ENCODE results near the gene CTSS. TPM values are rescaled to one million over a fixed set of nuclear protein-coding genes. Genes with fewer than 3 reads are reported as not detected.
A peak's percentile ranks its signal among the peaks of the same experiment; 100 is the strongest.

The CTSS gene
- 10 to 100 TPM; 39.4 to 45.5 TPM for total RNA-seq

DNA sequence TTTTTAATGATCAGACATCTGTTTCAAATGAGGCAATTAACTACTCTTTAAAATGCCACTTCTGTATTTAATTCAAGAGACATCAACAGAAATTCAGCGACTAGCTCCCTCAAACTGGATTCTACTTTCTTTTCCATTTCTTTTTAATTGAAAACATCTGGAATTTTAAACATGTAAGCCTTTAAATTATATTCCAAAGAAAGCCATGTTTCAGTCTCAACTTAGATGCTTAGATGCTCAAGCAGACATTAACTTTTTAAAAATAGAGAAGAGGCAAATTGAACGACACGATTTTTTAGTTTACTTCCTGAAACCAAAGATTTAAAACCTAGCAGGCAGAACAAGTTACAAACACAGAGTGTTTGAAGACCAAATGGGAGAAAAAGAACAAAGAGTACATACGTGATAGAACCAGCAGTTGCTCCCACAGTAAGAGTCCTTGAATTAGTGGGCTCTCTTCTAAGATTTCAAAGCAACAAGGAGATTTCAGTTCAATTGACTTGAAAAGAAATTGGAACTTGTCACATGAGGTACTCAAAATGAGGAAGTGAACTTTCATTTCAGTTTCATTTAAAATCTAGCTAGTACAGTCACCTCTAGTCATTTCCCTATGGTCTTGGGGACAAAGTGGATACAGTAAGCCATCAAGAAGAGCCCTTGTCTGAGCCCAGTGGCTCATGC is at the start of gene CTSS:
Gene CTSS (minus strand): TSS at position 483 of the 681 bp plus-strand sequence. CDS start 1,015 bp downstream, outside the sequence.
- Mint-ChIP-seq H3K4me1 (ENCODE audit: low read depth) (peaks cover 45% of the 10 kb centered on the region), H3K36me3 (peaks cover 5% of the 10 kb centered on the region), H3K27me3 (no peaks in the 10 kb centered on the region), H3K4me3 (peak within 1 kb of the TSS; percentile 88), H3K27ac (peak within 1 kb of the TSS; percentile 88), H3K9me3 (peaks cover 2% of the 10 kb centered on the region)
- CTCF ChIA-PET, result interaction anchor here (1.7 kb wide), 1 partner anchor 13 kb away, joined by 6 read pairs; no protein-coding TSS in a partner anchor
- POLR2A ChIA-PET, result interaction anchor here (1.4 kb wide), 1 partner anchor 136 kb away, joined by 6 read pairs; the partner anchor contains the start of gene ENSA
- DNase-seq, result no peak
- intact Hi-C loops (cut with micrococcal nuclease), result loop anchor here (1.0 to 10.0 kb wide), 6 partner anchors 71 to 212 kb away; partner anchors contain the start of genes ENSA and GOLPH3L

DNA sequence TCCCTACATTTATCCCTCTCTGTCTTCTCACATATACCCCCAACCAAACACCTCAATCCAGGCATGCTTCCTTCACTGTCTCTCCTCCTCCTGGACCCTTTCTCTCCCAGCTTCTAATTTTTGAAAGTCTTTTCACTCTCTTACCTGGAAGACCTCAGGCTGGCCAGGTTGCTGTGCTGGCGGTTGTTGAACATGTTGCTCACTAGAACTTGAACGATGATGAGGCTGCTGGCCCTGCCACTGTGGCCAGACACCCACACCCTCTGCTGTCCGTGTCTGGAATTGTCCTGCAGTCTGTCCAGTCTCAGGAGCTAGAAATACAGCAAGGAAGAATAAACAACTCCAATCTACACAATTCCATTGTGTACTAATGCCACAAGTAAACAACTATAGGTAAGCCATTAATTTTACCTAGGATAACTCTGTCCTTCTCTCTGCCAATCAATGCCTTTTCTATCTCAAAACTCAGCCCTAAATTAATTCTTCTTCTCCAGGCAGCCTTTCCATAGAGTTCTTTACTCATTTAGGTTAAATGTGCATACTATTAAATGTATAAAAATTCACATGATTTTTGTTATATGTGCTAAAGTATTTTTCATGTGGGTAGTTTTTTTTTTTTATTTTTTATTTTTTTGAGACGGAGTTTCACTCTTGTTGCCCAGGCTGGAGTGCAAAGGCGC is 47.6 kb upstream of the CTSS start:
- Mint-ChIP-seq H3K9me3 (no peaks in the 10 kb centered on the region), H3K4me1 (ENCODE audit: low read depth) (no peaks in the 10 kb centered on the region), H3K36me3 (peaks cover 13% of the 10 kb centered on the region), H3K27me3 (no peaks in the 10 kb centered on the region), H3K4me3 (no peak overlapping the region), H3K27ac (no peak overlapping the region)
- POLR2A ChIA-PET, result no interaction called here
- CTCF ChIA-PET, result interaction anchor here (1.0 kb wide), 1 partner anchor 252 kb away, joined by 3 read pairs; no protein-coding TSS in a partner anchor
- intact Hi-C loops (cut with micrococcal nuclease), result loop anchor here (10.0 kb wide), 1 partner anchor 58 kb away; no protein-coding TSS in a partner anchor
- DNase-seq, result peak; percentile 38

DNA sequence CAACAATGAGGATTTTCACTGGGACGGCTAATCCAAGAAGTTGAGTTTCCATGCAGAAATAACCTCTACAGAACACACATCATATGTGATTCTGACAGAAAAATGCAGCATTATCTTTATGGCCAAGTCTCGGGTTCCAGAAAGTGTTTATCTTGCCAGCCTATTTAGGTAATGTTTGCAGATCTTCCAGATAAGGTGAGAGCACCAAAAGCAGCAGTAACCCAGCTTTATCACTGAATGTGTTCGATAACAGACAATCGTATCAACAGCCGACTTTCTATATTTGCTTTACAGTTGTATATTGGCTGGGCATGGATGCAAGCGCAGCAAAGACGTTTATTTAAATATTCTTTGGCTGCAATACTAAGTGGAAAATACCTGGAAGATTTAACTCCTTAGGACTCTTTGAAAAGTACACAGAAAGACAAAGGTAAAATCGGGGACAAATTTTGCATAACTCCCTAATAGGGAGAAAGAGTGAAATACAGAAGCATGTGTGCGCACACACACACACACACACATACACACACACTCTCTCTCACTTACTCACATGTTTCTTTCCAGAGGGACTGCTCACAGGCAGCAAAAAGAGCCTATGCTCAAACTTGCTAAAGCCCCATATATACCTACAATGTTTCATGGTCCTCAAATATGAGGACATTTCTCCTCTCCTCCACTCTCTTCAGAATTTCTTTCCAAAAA is 45.5 kb upstream of the CTSS start:
- no peak for DNase-seq
- ChIA-PET CTCF (interaction anchor here (1.0 kb wide), 1 partner anchor 9 kb away, joined by 3 read pairs; no protein-coding TSS in a partner anchor), POLR2A (no interaction called here)
- intact Hi-C loops (cut with micrococcal nuclease), result loop anchor here (10.0 kb wide), 1 partner anchor 56 kb away; no protein-coding TSS in a partner anchor
- no peaks in the 10 kb centered on the region for H3K9me3 Mint-ChIP-seq
- H3K36me3 Mint-ChIP-seq, result peaks cover 4% of the 10 kb centered on the region
- H3K27me3 Mint-ChIP-seq, result no peaks in the 10 kb centered on the region
- H3K4me1 Mint-ChIP-seq (ENCODE audit: low read depth), result peaks cover 7% of the 10 kb centered on the region
- no peak overlapping the region for H3K27ac Mint-ChIP-seq
- H3K4me3 Mint-ChIP-seq, result no peak overlapping the region

DNA sequence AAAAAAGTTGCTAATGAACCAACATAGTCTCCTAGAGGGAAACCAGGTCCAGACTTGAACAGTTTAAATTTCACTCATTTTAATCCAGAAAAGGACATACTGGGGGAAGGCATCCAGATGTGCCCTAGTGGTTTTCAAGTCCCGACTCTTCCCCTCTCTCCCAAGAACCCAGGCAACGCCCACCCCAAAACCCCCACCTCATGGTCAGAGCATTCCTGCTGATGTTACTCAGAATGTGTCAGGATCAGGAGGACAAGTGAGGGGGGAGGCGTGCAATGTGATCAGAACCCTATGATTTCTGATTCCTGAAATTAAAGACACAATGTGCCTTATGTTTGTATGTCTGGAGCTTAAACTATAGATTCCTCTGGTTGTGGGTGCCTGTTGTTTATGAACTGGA is 44.1 kb upstream of the CTSS start:
- ChIA-PET CTCF (no interaction called here), POLR2A (no interaction called here)
- Mint-ChIP-seq H3K4me3 (no peak overlapping the region), H3K36me3 (peaks cover 4% of the 10 kb centered on the region), H3K9me3 (no peaks in the 10 kb centered on the region), H3K27me3 (no peaks in the 10 kb centered on the region), H3K4me1 (ENCODE audit: low read depth) (peaks cover 7% of the 10 kb centered on the region), H3K27ac (no peak overlapping the region)
- intact Hi-C loops (cut with micrococcal nuclease), result loop anchor here (10.0 kb wide), 1 partner anchor 55 kb away; no protein-coding TSS in a partner anchor
- DNase-seq, result no peak

DNA sequence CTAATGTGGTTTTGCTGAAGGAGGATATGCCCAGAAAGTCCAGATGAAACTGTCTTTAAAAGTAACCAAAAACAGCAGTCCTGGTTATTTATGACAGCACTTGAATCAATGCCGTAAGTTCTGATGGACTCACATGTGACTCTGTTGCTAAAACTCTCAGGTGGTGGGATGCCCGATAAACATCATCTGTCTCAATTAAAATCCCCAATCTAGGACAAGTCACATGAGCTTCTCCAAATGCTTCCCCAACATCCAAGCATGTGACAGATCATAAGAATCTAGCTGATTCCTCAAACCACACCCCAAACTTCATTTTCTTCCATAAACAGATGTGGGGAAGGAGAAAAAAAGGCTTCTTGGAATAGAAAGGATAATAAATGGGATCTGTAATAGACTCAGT is 43.3 kb upstream of the CTSS start:
- peaks cover under 1% of the 10 kb centered on the region for H3K36me3 Mint-ChIP-seq
- intact Hi-C loops (cut with micrococcal nuclease), result no loop called here
- ChIA-PET CTCF (no interaction called here), POLR2A (no interaction called here)
- H3K9me3 Mint-ChIP-seq, result no peaks in the 10 kb centered on the region
- no peak overlapping the region for H3K4me3 Mint-ChIP-seq
- H3K27ac Mint-ChIP-seq, result no peak overlapping the region
- H3K27me3 Mint-ChIP-seq, result no peaks in the 10 kb centered on the region
- DNase-seq, result no peak
- peaks cover 7% of the 10 kb centered on the region for H3K4me1 Mint-ChIP-seq (ENCODE audit: low read depth)

DNA sequence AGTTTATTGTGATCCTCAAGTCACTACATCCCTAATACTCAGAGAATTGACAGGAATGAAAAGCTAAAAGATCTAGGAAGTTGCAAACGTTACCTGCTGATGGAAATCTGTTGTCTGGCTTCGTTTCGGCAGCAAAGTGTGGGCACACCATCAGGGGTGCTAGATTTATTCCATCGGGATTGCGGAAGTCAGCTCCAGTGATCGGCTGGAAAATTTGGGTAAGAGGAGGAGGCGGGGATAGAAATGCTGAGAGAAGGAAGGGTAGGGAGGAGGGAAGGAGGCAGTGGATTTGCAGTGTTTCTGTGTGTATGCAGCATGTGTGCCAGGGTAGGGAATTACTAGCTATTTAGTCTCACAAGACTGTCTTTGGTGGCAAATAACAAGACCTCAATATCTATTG is 42.5 kb upstream of the CTSS start, which contains the start of gene CTSK:
Gene CTSK (minus strand): TSS at position 140 of the 400 bp plus-strand sequence. CDS start 1,455 bp downstream, outside the sequence.
- no peak within 1 kb of the TSS for H3K4me3 Mint-ChIP-seq

DNA sequence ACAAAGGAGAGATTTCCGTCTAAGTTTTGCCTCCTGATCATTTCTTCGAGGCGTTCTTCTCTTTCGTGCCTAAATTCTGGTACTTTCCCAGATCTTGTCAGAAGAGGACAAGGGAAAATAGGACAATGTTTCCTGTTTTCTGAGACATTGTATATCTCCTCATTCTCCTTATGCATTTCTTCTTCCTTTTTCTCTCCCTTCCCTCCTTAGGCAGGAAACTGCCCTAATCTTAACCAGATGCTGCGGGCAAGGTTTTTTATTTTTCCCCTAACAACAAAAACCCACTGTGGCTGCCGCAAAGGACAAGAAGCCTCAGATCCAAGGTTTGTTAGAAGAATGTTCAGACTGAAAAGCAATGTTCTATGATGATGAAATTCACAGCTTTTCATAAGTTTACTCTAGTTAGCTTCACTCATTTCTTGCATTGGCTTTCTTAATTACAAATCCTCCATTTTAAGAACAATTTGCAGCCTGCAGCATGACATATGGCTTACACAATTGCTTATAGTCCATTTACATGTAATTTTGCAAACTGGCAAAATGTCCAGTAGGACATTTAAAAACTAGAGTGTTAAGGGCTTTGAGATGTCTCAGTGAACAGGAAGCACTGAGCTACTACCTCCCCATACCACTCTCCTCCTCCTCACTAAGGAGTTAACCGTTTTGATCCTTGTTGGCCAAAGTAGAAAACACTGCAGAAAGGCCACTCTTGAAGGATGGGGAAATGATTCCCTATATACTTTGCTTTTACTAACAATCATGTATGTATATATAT is 41.9 kb upstream of the CTSS start:
- no peaks in the 10 kb centered on the region for H3K27me3 Mint-ChIP-seq
- H3K4me3 Mint-ChIP-seq, result no peak overlapping the region
- CTCF ChIA-PET, result interaction anchor here (1.0 to 1.5 kb wide), 2 partner anchors 10 to 115 kb away, joined by 3 to 4 read pairs; no protein-coding TSS in a partner anchor
- no peak for DNase-seq
- POLR2A ChIA-PET, result no interaction called here
- H3K9me3 Mint-ChIP-seq, result no peaks in the 10 kb centered on the region
- H3K36me3 Mint-ChIP-seq, result no peaks in the 10 kb centered on the region
- H3K4me1 Mint-ChIP-seq (ENCODE audit: low read depth), result peaks cover 7% of the 10 kb centered on the region
- intact Hi-C loops (cut with micrococcal nuclease), result no loop called here
- H3K27ac Mint-ChIP-seq, result no peak overlapping the region

More for the DNA sequence above, 42.5 kb upstream of the CTSS start, which contains the start of gene CTSK:
- no peak within 1 kb of the TSS for H3K27ac Mint-ChIP-seq
- H3K36me3 Mint-ChIP-seq, result no peaks in the 10 kb centered on the region
- POLR2A ChIA-PET, result no interaction called here
- peaks cover 7% of the 10 kb centered on the region for H3K4me1 Mint-ChIP-seq (ENCODE audit: low read depth)
- intact Hi-C loops (cut with micrococcal nuclease), result no loop called here
- H3K9me3 Mint-ChIP-seq, result no peaks in the 10 kb centered on the region
- H3K27me3 Mint-ChIP-seq, result no peaks in the 10 kb centered on the region
- no peak for DNase-seq
- CTCF ChIA-PET, result interaction anchor here (1.5 kb wide), 1 partner anchor 114 kb away, joined by 4 read pairs; no protein-coding TSS in a partner anchor

DNA sequence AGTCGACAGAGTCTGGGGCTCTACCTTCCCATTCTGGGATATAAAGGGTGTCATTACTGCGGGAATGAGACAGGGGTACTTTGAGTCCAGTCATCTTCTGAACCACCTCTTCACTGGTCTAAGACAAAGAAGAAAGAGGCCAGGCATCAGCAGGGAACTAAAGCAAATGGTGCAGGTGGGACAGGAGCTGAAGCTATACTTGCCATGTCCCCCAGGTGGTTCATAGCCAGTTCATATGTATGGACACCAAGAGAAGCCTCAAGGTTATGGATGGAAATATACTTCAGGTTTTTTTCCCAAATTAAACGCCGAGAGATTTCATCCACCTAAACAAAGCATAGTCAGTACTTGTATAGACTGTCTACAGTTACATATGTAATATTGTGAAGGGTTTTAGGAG is 40.3 kb upstream of the CTSS start:
- peaks cover 7% of the 10 kb centered on the region for H3K4me1 Mint-ChIP-seq (ENCODE audit: low read depth)
- ChIA-PET CTCF (interaction anchor here (0.6 to 1.0 kb wide), 2 partner anchors 8 to 175 kb away, joined by 3 read pairs; no protein-coding TSS in a partner anchor), POLR2A (interaction anchor here (0.8 kb wide), 1 partner anchor 116 kb away, joined by 3 read pairs; no protein-coding TSS in a partner anchor)
- no peak overlapping the region for H3K27ac Mint-ChIP-seq
- H3K9me3 Mint-ChIP-seq, result no peaks in the 10 kb centered on the region
- no peaks in the 10 kb centered on the region for H3K27me3 Mint-ChIP-seq
- no peaks in the 10 kb centered on the region for H3K36me3 Mint-ChIP-seq
- intact Hi-C loops (cut with micrococcal nuclease), result no loop called here
- DNase-seq, result no peak
- no peak overlapping the region for H3K4me3 Mint-ChIP-seq

DNA sequence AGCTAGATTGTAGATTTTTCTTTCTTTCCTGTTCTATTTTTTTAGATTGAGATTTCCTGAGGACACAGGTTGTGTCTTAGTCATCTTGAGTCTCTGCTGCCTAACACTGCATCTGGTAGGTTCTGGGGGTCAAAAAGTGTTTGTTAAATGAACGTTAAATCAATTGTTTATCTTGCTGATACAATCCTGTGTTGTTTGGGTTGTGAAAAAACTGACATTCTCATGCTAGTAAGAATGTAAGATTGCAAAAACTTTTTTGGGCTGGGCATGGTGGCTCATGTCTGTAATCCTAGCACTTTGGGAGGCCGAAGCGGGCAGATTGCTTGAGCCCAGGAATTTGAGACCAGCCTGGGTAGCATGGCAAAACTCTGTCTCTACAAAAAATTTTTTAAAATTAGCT is 39.1 kb upstream of the CTSS start:
- intact Hi-C loops (cut with micrococcal nuclease), result no loop called here
- Mint-ChIP-seq H3K27ac (no peak overlapping the region), H3K4me1 (ENCODE audit: low read depth) (peaks cover 7% of the 10 kb centered on the region), H3K27me3 (no peaks in the 10 kb centered on the region), H3K4me3 (no peak overlapping the region), H3K36me3 (no peaks in the 10 kb centered on the region), H3K9me3 (no peaks in the 10 kb centered on the region)
- ChIA-PET POLR2A (no interaction called here), CTCF (no interaction called here)
- no peak for DNase-seq

DNA sequence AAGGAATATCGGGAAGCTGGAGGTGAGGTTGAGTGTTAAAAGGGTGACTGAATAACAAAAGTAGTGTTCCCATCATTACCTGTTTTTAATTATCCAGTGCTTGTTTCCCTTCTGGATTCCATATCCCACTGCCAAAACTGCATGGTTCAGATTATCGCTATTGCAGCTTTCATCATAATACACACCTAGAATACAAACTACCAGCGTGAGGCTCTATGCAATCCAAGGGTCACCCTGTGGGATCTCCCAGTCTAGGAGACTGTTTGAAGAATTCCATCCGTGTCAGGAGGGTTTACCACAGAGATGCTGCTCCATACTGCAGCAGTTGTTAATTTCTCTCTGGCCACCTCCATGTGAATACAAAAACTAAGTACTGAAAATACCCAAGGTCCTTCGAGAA is 33.5 kb upstream of the CTSS start:
- Mint-ChIP-seq H3K36me3 (no peaks in the 10 kb centered on the region), H3K27ac (no peak overlapping the region), H3K27me3 (no peaks in the 10 kb centered on the region), H3K9me3 (no peaks in the 10 kb centered on the region), H3K4me1 (ENCODE audit: low read depth) (no peaks in the 10 kb centered on the region), H3K4me3 (no peak overlapping the region)
- intact Hi-C loops (cut with micrococcal nuclease), result no loop called here
- POLR2A ChIA-PET, result no interaction called here
- CTCF ChIA-PET, result no interaction called here
- no peak for DNase-seq

DNA sequence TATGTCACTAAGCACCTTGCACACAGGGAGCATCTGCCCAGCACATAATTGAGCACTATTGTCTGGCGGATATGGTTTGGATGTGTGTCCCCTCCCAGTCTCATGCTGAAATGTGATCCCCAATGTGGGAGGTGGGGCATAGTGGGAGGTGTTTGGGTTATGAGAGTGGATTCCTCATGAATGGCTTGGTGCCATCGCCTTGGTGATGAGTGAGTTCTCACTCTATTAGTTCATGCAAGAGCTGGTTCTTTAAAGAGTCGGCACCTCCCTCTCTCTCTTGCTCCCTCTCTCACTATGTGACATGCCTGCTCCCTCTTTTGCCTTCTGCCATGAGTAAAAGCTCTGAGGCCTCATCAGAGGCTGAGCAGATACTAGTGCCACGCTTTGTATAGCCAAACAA is 32.9 kb upstream of the CTSS start:
- POLR2A ChIA-PET, result interaction anchor here (0.6 kb wide), 1 partner anchor 456 kb away, joined by 3 read pairs; the partner anchor contains the start of gene PSMD4
- no peaks in the 10 kb centered on the region for H3K36me3 Mint-ChIP-seq
- no peak overlapping the region for H3K27ac Mint-ChIP-seq

More for the DNA sequence above, 32.9 kb upstream of the CTSS start:
- CTCF ChIA-PET, result interaction anchor here (0.9 kb wide), 1 partner anchor 8 kb away, joined by 3 read pairs; no protein-coding TSS in a partner anchor
- Mint-ChIP-seq H3K4me3 (no peak overlapping the region), H3K4me1 (ENCODE audit: low read depth) (no peaks in the 10 kb centered on the region), H3K27me3 (no peaks in the 10 kb centered on the region), H3K9me3 (no peaks in the 10 kb centered on the region)
- intact Hi-C loops (cut with micrococcal nuclease), result no loop called here
- DNase-seq, result no peak

Measured in activated CD4-positive, alpha-beta memory T cell treated with anti-CD3 and anti-CD28 coated beads for 36 hours (primary cell).